OCI-LY7 (cell line): Measurements from ENCODE around the gene SNAP29. TPM values are rescaled to one million over a fixed set of nuclear protein-coding genes. Genes with fewer than 3 reads are reported as not detected.
"Not testable (repeated sequence)": the region's sequence is repeated elsewhere in the genome, so short reads cannot be mapped to it uniquely, and the experiment has no call there.

ENCODE experiments used
- BruUV-seq: library from RNA; stranded (reverse); fragments of 400-500 nt; replicated peaks from 2 replicates; lab custom pipeline; 2021; lab: Mats Ljungman, UMichigan
- CTCF ChIA-PET: fragments of 300-600 bp; sonication (Branson Sonifier 250); formaldehyde crosslinking; loops from one replicate; lab custom pipeline; 2022; ENCODE audit warnings: antibody characterized with exemption; ENCODE audit not compliant: unreplicated experiment; lab: Charles Lee
- POLR2A ChIA-PET: fragments of 300-600 bp; sonication (Branson Sonifier 250); formaldehyde crosslinking; loops from one replicate; lab custom pipeline; 2022; ENCODE audit warnings: antibody characterized with exemption; lab: Charles Lee
- DNase-seq: peaks from one replicate; pipeline ENCODE4 v3.0.0-alpha.2; 2015; ENCODE audit warnings: low spot score
- H2AFZ ChIP-seq: fragments of 200-600 bp; sonication (generic), shearing (Covaris generic); 2 replicates; pipeline ENCODE4 v1.6.1; 2014; ENCODE audit warnings: mild to moderate bottlenecking, antibody characterized with exemption, low read length, moderate library complexity
- H3K27ac ChIP-seq: fragments of 200-600 bp; sonication (generic); 2 replicates; pipeline ENCODE4 v1.5.1; 2014; ENCODE audit warnings: mixed run types, low read depth, mild to moderate bottlenecking, moderate library complexity, low read length, inconsistent platforms; ENCODE audit not compliant: poor library complexity, severe bottlenecking
- H3K36me3 ChIP-seq: fragments of 200-600 bp; sonication (generic); 2 replicates; pipeline ENCODE4 v1.6.1; 2014; ENCODE audit warnings: mild to moderate bottlenecking, antibody characterized with exemption, low read length, moderate library complexity, mixed read lengths; ENCODE audit not compliant: insufficient read depth
- H3K4me1 ChIP-seq: fragments of 200-600 bp; sonication (generic); 2 replicates; pipeline ENCODE4 v1.5.1; 2014; ENCODE audit warnings: mild to moderate bottlenecking, low read length; ENCODE audit not compliant: insufficient read depth, poor library complexity, severe bottlenecking
- H3K4me2 ChIP-seq: fragments of 200-600 bp; sonication (generic); 2 replicates; pipeline ENCODE4 v1.6.1; 2014; ENCODE audit warnings: mild to moderate bottlenecking, low read length
- H3K4me3 ChIP-seq: fragments of 200-600 bp; sonication (generic); 2 replicates; pipeline ENCODE4 v1.5.1; 2014; ENCODE audit warnings: mild to moderate bottlenecking, low read depth, low read length; ENCODE audit not compliant: poor library complexity, severe bottlenecking
- H3K79me2 ChIP-seq: fragments of 200-600 bp; sonication (generic); 2 replicates; pipeline ENCODE4 v1.6.1; 2016; ENCODE audit warnings: low read depth, mild to moderate bottlenecking, low read length, moderate library complexity, mixed read lengths; ENCODE audit not compliant: insufficient read depth
- H3K9me2 ChIP-seq: fragments of 200-600 bp; sonication (generic); 2 replicates; pipeline ENCODE4 v1.6.1; 2016; ENCODE audit warnings: mild to moderate bottlenecking, low read length, mixed read lengths; ENCODE audit not compliant: insufficient read depth
- H3K9me3 ChIP-seq: fragments of 200-600 bp; sonication (generic); 2 replicates; pipeline ENCODE4 v1.6.1; 2014; ENCODE audit warnings: mild to moderate bottlenecking, mixed run types, low read length, mixed read lengths
- H4K20me1 ChIP-seq: fragments of 200-600 bp; sonication (generic); 2 replicates; pipeline ENCODE4 v1.6.1; 2014; ENCODE audit warnings: mild to moderate bottlenecking, antibody characterized with exemption, low read length, moderate library complexity, mixed read lengths; ENCODE audit not compliant: insufficient read depth
- EZH2phosphoT487 ChIP-seq: fragments of 200-600 bp; sonication (generic); IDR thresholded peaks from 2 replicates; pipeline ENCODE4 v1.6.1; 2018; ENCODE audit warnings: low read depth, borderline replicate concordance, mild to moderate bottlenecking, mixed run types, antibody characterized with exemption, low read length, moderate library complexity, mixed read lengths
- intact Hi-C: fragments of 100-400 bp; cut with micrococcal nuclease; formaldehyde crosslinking; loops from one replicate; pipeline ENCODE4 v1.10.0; 2022; ENCODE audit not compliant: unreplicated experiment
- total RNA-seq, 2 experiments: library from RNA; depleted of rRNA in 1 of 2; stranded (reverse); fragments of >200 nt in 1 of 2; shearing (Covaris generic) in 1 of 2; gene quantifications; 2 replicates each; pipeline ENCODE4 v1.2.3, GENCODE V29; 2014 to 2022
- TF ChIP-seq, protein P1 (sequence below): fragments of 200-600 bp; sonication (generic); conservative IDR thresholded peaks from 2 replicates; pipeline ENCODE4 v1.5.1; 2014; ENCODE audit warnings: mild to moderate bottlenecking, antibody characterized with exemption, low read length, moderate library complexity, mixed read lengths

Gene SNAP29
- total RNA-seq, 2 experiments from 2014 or later: 12.7 to 26.9 TPM

DNA sequence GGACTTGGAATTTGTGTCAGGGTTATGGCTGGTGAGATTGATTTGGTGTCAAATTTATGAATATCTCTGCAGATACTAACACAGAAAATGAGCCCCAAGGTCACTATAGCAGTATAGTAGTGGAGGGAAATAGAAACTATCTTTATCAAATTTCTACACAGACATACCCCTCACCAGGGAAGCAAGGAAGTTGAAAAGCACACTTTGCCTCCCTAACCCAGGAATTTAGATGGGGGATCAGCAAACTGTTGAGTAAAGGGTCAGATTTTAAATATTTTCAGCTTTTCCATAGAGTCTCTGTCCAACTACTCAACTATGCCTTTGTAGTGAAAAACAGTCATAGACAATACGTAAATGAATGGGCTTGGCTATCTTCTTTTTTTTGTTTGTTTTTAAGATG is 71.2 kb downstream of the SNAP29 start:
- POLR2A ChIA-PET: no interaction called here
- Histone ChIP-seq H3K9me3 (peaks cover 8% of the 10 kb centered on the region), H3K9me2 (no peaks in the 10 kb centered on the region), H3K4me2 (no peak overlapping the region), H2AFZ (no peak overlapping the region), H4K20me1 (peaks cover 35% of the 10 kb centered on the region), H3K27ac (no peak overlapping the region), H3K4me1 (peaks cover 14% of the 10 kb centered on the region), H3K4me3 (no peak overlapping the region), H3K79me2 (peaks cover 99% of the 10 kb centered on the region), H3K36me3 (peaks cover 73% of the 10 kb centered on the region)
- DNase-seq: no peak
- CTCF ChIA-PET: no interaction called here
- TF ChIP-seq, protein P1, sequence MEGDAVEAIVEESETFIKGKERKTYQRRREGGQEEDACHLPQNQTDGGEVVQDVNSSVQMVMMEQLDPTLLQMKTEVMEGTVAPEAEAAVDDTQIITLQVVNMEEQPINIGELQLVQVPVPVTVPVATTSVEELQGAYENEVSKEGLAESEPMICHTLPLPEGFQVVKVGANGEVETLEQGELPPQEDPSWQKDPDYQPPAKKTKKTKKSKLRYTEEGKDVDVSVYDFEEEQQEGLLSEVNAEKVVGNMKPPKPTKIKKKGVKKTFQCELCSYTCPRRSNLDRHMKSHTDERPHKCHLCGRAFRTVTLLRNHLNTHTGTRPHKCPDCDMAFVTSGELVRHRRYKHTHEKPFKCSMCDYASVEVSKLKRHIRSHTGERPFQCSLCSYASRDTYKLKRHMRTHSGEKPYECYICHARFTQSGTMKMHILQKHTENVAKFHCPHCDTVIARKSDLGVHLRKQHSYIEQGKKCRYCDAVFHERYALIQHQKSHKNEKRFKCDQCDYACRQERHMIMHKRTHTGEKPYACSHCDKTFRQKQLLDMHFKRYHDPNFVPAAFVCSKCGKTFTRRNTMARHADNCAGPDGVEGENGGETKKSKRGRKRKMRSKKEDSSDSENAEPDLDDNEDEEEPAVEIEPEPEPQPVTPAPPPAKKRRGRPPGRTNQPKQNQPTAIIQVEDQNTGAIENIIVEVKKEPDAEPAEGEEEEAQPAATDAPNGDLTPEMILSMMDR: no peak
- TF ChIP-seq EZH2phosphoT487: no peak
- intact Hi-C loops: no loop called here
- no TSS peak for BruUV-seq

DNA sequence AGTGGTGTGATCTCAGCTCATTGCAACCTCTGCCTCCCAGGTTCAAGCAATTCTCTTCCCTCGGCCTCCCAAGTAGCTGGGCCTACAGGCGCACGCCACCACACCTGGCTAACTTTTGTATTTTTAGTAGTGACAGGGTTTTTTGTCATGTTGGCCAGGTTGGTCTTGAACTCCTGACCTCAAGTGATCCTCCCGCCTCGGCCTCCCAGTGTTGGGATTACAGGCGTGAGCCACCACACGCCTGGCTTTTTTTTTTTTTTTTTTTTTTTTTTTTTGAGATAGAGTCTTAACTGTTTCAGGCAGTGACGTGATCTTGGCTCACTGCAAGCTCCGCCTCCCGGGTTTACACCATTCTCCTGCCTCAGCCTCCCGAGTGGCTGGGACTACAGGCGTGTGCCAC is 71.6 kb downstream of the SNAP29 start:
- H2AFZ ChIP-seq, DNase-seq, H3K4me2 ChIP-seq, H3K9me2 ChIP-seq, H3K4me1 ChIP-seq, H3K4me3 ChIP-seq, H3K27ac ChIP-seq, intact Hi-C loops, BruUV-seq, H3K9me3 ChIP-seq, CTCF ChIA-PET: not testable (repeated sequence)
- POLR2A ChIA-PET: interaction anchor here (1.4 kb wide), 1 partner anchor 8 kb away, joined by 3 read pairs; no protein-coding TSS in a partner anchor
- H4K20me1 ChIP-seq: peaks cover 31% of the 10 kb centered on the region
- peaks cover 99% of the 10 kb centered on the region for H3K79me2 ChIP-seq
- H3K36me3 ChIP-seq: peaks cover 74% of the 10 kb centered on the region

DNA sequence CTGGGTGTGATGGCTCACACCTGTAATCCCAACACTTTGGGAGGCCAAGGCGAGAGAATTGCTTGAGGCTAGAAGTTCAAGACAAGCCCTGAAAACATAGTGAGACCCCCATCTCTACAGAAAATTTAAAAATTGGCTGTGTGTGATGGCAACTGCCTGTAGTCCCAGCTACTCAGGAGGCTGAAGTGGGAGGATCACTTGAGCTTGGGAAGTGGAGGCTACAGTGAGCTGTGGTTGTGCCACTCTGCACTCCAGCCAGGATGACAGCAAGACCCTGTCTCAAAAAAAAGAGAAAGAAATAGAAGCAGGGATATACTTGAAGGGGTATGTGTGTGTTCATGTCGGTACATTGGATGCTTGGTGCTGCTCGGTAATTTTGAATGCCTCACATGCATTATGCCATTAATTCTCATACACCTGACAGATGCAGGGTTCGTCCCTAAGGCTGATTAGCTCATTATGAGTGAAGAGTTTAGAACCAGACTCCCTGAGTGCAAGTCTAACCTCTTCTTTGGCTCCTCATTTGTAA is 72.4 kb downstream of the SNAP29 start:
- no peak for DNase-seq
- Histone ChIP-seq H3K36me3 (peaks cover 76% of the 10 kb centered on the region), H3K9me2 (no peaks in the 10 kb centered on the region), H3K4me3 (no peak overlapping the region), H3K9me3 (peaks cover 8% of the 10 kb centered on the region), H2AFZ (no peak overlapping the region), H4K20me1 (peaks cover 23% of the 10 kb centered on the region), H3K79me2 (peaks cover 99% of the 10 kb centered on the region), H3K27ac (no peak overlapping the region), H3K4me2 (no peak overlapping the region), H3K4me1 (peaks cover 2% of the 10 kb centered on the region)
- ChIA-PET CTCF (no interaction called here), POLR2A (interaction anchor here (1.2 to 1.4 kb wide), 2 partner anchors 9 to 107 kb away, joined by 3 read pairs; no protein-coding TSS in a partner anchor)
- intact Hi-C loops: no loop called here
- no TSS peak for BruUV-seq
- TF ChIP-seq, protein P1: no peak
- TF ChIP-seq EZH2phosphoT487: no peak
